Panc1 (cell line): Measurements from ENCODE around the gene TEDC2.

Experiments
- POLR2AphosphoS5 ChIP-seq: IDR thresholded peaks from 2 replicates; pipeline ENCODE4 v1.6.1; 2012; ENCODE audit warnings: mild to moderate bottlenecking, low read depth, low read length, moderate library complexity
- SIN3A ChIP-seq: IDR thresholded peaks from 2 replicates; pipeline ENCODE4 v1.6.1; 2012; ENCODE audit warnings: low read depth, mild to moderate bottlenecking, low read length, moderate library complexity, borderline replicate concordance; ENCODE audit not compliant: insufficient read depth
- TCF7L2 ChIP-seq: IDR thresholded peaks from 2 replicates; pipeline ENCODE4 v1.6.1; 2011; ENCODE audit warnings: mild to moderate bottlenecking, low read depth, low read length, inconsistent platforms
- TF ChIP-seq, protein P1 (sequence below): fragments of 450-650 bp; IDR thresholded peaks from 2 replicates; pipeline ENCODE4 v1.5.1; 2017; ENCODE audit warnings: mild to moderate bottlenecking
- TF ChIP-seq, protein P2 (sequence below), 2 experiments: IDR thresholded peaks; 2 replicates each; pipeline ENCODE4 v1.6.1; 2011 to 2012; ENCODE audit warnings: low read depth in 2 of 2, control low read depth in 1 of 2, low read length in 1 of 2, mild to moderate bottlenecking in 1 of 2, moderate library complexity in 1 of 2; ENCODE audit not compliant: insufficient read depth in 1 of 2

DNA sequence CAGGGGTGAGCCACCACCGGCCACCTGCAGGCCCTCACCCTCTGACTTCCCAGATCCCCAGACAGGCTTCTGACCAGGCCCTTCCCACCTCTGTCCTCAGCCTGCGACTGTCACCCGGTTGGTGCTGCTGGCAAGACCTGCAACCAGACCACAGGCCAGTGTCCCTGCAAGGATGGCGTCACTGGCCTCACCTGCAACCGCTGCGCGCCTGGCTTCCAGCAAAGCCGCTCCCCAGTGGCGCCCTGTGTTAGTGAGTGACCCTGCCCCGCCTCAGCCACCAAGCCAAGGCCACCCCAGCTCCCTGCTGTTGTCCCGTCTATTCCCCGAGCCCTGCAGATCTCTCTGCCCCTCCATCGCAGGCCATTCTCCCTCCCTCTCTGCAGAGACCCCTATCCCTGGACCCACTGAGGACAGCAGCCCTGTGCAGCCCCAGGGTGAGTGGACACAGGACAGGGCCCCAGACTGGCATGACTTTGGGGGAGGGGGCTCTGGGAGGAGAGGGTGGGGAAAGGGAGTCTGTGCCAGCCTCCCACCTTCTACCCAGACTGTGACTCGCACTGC is 13.1 kb downstream of the TEDC2 start:
- TF ChIP-seq, protein P1, sequence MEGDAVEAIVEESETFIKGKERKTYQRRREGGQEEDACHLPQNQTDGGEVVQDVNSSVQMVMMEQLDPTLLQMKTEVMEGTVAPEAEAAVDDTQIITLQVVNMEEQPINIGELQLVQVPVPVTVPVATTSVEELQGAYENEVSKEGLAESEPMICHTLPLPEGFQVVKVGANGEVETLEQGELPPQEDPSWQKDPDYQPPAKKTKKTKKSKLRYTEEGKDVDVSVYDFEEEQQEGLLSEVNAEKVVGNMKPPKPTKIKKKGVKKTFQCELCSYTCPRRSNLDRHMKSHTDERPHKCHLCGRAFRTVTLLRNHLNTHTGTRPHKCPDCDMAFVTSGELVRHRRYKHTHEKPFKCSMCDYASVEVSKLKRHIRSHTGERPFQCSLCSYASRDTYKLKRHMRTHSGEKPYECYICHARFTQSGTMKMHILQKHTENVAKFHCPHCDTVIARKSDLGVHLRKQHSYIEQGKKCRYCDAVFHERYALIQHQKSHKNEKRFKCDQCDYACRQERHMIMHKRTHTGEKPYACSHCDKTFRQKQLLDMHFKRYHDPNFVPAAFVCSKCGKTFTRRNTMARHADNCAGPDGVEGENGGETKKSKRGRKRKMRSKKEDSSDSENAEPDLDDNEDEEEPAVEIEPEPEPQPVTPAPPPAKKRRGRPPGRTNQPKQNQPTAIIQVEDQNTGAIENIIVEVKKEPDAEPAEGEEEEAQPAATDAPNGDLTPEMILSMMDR = no peak
- no peak for TF ChIP-seq SIN3A
- TF ChIP-seq, protein P2, sequence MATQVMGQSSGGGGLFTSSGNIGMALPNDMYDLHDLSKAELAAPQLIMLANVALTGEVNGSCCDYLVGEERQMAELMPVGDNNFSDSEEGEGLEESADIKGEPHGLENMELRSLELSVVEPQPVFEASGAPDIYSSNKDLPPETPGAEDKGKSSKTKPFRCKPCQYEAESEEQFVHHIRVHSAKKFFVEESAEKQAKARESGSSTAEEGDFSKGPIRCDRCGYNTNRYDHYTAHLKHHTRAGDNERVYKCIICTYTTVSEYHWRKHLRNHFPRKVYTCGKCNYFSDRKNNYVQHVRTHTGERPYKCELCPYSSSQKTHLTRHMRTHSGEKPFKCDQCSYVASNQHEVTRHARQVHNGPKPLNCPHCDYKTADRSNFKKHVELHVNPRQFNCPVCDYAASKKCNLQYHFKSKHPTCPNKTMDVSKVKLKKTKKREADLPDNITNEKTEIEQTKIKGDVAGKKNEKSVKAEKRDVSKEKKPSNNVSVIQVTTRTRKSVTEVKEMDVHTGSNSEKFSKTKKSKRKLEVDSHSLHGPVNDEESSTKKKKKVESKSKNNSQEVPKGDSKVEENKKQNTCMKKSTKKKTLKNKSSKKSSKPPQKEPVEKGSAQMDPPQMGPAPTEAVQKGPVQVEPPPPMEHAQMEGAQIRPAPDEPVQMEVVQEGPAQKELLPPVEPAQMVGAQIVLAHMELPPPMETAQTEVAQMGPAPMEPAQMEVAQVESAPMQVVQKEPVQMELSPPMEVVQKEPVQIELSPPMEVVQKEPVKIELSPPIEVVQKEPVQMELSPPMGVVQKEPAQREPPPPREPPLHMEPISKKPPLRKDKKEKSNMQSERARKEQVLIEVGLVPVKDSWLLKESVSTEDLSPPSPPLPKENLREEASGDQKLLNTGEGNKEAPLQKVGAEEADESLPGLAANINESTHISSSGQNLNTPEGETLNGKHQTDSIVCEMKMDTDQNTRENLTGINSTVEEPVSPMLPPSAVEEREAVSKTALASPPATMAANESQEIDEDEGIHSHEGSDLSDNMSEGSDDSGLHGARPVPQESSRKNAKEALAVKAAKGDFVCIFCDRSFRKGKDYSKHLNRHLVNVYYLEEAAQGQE (IDR thresholded peaks at IDR 0.05; ENCODE audit: insufficient read depth in 1 of 2, low read depth in 2 of 2, low read length in 1 of 2) = no peak
- TF ChIP-seq POLR2AphosphoS5 = peak; percentile 18; the same call in 1 of the 2 replicates
- no peak for TF ChIP-seq TCF7L2
